ENCODE results near the gene LMX1B.

- TF ChIP-seq POLR2AphosphoS5 (IDR thresholded peaks at IDR 0.05; ENCODE audit: borderline replicate concordance, low read depth, low read length) (no peak), FOXP2 (optimal IDR thresholded peaks at IDR 0.05; ENCODE audit: control extremely low read depth, extremely low read length, insufficient read depth) (no peak), EZH2 (IDR thresholded peaks at IDR 0.05) (no peak)
Measured at GRCh38 chr9:126646162-126646561, 32.4 kb downstream of the LMX1B start.

Data from SK-N-MC (cell line).